HG02623 (cell line): ENCODE data around the gene NDRG4.
A peak's percentile ranks its signal among the peaks of the same experiment; 100 is the strongest.

Experiments
- ATAC-seq: cut with Tn5 transposase; IDR thresholded peaks from one replicate; pipeline ENCODE4 v1.9.1; 2021; ENCODE audit warnings: moderate library complexity; ENCODE audit not compliant: unreplicated experiment

NDRG4 gene

GRCh38 chr16:58499615-58500351, at the start of gene NDRG4:
Gene NDRG4 (plus strand): TSS chr16:58500143. CDS start chr16:58500249, 106 bp downstream.
- ATAC-seq: peak; percentile 60

- no peak for ATAC-seq
These were observed 49.4 kb upstream of the NDRG4 start for GRCh38 chr16:58450590-58450989.

DNA sequence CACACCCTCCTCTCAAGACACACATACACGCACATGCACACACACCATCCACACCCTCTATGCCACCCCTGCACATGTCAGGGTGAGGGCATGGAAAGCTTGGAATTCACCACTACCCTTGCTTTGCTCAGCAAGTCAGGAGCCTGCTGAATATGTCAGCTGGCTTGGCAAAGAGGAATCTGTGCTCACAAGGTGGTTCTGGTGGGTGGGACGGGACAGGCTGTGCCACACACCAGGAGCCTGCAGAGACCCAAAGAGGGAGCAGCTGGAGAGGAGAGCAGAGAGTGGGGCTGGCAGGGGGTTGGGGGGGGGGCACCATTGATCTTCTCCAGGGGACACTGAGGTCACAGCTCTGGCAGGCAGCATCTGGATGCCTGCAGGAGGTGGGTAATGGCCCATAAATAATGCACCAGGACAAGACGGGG, 48.7 kb upstream of the NDRG4 start:
- ATAC-seq: no peak

DNA sequence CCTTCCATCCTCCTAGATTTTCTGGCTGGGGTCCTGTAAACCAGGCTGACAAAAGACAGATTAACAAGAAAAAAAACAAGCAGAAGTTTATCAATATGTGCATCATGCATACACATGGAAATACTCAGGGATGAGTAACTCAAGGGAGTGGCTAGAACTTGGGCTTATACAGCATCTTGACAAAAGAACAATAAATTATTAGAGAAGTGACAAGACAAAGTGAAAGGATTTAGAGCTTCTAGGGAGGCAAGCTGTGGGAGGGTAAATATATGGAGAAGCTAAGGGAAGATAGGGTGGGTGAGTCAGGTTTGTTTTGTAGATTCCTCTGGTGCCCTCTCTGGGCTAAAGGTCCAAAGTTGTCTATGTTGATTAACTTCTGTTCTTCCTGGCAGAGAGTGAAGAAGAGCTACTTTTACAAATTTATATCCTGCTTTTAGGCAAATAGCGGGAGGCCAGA, 48.0 kb upstream of the NDRG4 start:
- no peak for ATAC-seq

- no peak for ATAC-seq
These were observed 47.3 kb upstream of the NDRG4 start for GRCh38 chr16:58452640-58453039.

- no peak for ATAC-seq
These were observed 45.8 kb upstream of the NDRG4 start for GRCh38 chr16:58454178-58454577.

DNA sequence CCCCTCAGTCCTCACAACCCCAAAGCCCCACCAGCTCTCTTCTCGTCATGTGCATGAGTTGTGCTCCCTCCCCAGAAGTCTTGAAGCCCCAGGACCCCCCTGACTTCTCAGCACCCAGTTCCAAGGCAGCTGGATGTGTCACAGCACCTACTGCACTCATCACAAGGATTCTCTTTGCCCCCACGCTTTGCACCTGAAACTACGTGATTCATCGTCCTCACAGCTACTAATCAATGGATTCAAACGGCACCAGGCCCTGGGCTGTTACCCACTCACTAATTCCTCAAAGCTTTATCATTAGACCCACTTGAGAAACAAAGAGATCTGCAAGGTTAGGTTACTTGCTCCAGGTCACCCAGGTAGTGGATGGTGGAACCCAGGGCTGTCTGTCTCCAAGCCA, 45.1 kb upstream of the NDRG4 start:
- ATAC-seq: no peak

- ATAC-seq: no peak
These were observed 44.2 kb upstream of the NDRG4 start for GRCh38 chr16:58455750-58456149.

DNA sequence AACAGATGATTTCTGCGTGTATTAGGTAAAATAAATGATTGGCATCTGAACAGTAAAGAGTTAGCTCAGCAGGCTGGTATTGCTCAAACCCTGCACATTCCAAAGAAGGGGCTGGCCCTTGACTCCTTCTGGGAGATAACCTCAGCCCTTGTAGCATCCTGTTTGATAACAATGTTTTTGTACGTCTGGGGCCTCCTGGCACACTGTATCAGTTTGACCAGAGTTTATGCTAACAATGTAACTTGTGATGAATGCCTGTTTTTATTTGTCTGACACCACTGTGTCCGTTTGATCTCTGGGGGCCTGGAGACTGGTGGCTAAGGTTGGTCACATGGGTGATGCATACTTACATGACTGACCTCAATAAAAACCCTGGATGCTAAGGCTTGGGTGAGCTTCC, 43.8 kb upstream of the NDRG4 start:
- no peak for ATAC-seq

GRCh38 chr16:58458606-58459343, 41.2 kb upstream of the NDRG4 start:
- no peak for ATAC-seq

DNA sequence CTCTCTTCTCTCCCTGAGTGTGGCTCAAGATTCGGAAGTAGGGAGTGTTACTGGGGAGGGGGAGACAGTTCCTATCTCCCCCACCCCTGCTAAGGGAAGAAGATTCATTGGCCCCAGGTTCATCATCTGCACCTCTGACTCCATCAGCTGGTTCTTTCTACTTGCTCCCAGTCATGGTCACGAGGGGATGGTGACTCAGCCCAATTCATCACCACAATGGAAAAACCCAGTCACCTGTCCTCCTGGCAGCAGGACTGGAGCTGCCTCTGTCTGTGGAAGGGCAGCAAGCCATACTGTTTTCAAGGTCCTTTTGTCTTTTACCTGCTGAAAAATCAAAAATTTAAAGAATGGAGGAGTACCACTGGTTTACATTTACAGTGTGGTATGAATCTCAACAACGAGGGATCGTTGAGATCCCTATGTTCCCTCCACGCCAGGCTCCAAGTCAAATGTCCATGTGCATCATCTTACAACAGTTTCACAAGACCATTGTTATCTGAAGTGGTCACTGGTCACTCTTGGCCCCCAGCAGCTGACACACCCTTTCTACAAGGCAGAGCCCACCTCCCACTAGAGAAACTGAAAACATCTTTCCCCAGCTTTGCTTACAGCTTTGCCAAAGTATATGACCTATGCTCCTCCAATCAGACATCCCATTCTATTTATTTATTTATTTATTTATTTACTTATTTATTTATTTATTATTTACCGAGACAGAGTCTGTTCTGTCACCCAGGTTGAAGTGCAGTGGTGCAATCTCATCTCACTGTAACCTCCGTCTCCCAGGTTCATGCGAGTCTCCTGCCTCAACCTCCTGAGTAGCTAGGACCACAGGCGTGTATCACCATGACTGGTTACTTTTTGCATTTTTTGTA, 40.4 kb upstream of the NDRG4 start:
- ATAC-seq: no peak

DNA sequence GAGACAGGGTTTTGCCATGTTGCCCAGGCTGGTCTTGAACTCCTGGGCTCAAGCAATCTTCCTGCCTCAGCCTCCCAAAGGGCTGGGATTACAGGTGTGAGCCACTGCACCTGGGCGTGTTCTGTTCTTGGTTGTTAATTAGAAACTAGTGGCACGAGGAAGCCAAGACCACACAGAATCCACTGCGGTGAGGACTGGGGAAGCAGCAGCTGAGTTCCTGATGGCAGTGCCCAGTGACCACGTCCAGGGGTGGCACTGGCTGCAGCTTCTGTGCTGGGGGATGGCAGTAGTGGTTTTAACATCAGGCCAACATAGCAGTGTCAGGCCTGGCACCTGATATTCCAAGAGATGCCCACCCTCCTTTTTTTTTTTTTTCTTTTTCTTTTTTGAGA, 39.7 kb upstream of the NDRG4 start:
- ATAC-seq: no peak

DNA sequence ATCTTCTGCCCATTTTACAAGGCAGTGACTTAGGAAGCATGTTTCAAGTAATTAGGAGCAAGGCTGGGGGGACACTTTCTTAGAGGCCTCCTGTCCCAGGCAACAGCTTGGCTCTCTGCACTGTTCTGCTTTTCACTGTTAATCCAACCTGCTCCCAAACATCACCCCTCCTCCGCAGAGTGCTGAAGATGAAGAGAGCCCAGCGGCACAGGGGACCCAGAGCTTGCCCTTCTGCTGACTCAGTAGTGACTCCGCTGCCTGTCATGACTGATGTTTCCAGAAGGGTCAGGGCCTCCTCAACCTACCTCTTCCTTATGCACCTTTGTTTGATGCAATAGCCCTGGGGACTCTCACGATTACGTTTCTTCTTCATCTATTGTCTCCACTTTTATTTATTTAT, 38.9 kb upstream of the NDRG4 start:
- no peak for ATAC-seq

- no peak for ATAC-seq
These were observed 38.3 kb upstream of the NDRG4 start for GRCh38 chr16:58461640-58462039.

DNA sequence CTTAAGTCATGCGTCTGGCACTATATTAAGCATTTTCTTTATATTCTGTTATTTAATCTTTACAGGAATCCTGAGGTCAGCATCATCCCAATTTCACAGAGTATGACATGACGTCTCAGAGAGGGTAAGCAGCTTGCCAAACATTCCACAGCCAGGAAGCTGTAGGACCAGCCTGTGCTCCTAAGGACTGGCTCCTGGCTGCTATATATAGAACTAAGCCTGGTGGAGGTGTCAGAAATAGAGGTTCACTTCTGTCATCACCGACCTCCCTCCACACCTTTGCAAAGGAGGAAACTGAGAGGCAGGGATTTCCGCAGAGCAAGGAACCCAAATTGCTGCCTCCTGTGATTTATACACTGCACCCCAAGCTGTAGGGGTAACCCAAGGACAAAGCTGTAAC, 37.9 kb upstream of the NDRG4 start:
- no peak for ATAC-seq

DNA sequence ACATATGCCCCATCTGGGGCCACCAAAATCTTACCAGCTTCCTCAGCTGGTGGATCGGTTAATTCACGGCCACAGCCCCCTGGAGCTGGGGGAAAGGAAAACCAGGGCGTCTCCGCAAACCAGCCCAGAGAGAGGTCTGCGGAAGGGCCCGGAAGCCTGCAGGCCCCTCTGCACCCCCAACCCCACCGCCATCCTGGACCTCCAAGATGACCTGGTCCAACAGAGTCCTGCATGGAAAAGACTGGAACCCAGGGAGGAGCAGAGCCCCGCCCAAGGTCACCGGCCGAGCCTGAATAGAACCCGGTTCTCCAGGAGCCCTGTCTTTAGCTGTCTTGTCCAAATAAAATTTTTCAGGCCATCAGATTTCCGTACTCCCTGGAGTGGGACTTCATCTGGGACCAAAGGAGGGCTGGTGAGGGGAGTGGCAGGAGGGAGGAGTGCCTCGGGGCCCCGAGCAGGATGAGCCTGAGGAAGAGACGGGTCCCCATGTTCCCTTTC, 37.4 kb upstream of the NDRG4 start:
- ATAC-seq: no peak

GRCh38 chr16:58462997-58463941, 36.7 kb upstream of the NDRG4 start:
- no peak for ATAC-seq

GRCh38 chr16:58464047-58464915, 35.7 kb upstream of the NDRG4 start:
- no peak for ATAC-seq
